Measurements from ENCODE around the gene TEX19.
"Not testable (repeated sequence)": the region's sequence is repeated elsewhere in the genome, so short reads cannot be mapped to it uniquely, and the experiment has no call there.

TEX19 gene

DNA sequence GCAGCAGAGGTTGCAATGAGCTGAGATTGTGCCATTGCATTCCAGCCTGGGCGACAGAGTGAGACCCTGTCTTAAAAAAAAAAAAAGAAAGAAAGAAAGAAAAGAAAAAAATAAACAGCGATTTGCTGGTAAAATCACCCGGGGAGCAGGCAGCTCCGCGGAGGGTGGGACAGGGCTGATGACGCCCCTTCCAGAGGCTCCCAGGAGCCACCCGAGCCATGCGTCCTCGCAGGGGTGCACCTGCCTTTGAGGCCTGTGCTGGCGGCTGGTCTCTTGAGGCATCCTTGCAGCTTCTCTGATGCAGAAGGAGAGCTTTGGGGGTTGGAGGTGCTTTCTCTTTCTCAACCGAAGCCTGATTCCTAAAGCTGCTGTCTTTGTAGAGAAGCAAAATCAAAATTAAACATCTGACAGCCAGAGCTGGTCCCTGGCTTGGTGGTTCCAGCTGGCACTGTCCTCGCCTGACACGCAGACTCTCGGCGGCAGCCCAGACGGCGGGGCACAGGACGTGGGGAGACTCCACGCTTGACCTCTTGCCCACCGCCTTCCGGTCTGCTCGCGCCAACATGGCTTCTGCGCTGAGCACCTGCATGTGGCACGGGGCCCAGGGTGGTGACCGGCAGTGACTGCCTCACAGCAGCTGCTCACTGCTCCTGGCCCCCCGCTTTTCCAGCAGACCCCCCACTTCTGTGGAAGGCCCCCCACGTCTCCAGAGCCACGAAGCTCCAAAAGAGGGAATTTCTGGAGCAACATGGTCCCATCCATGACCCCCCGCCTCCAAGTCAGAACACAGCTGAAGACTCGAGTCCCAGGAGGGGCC lies 19.1 kb downstream of the TEX19 start:
- DNase-seq: no peak

DNA sequence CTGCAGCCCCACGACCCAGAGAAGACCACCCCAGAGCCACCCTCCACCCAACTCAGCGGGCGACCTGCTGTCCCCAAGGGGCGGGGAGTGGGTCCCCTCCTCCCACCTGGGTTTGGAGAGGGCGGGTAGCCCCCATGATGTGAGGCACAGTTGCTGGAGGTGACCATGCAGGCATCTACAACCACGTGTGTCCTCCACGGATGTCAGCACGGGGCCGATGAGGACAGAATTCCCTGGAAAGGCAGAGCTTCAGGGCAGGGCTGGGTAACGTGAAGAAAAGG lies 19.6 kb downstream of the TEX19 start:
- DNase-seq: no peak

DNA sequence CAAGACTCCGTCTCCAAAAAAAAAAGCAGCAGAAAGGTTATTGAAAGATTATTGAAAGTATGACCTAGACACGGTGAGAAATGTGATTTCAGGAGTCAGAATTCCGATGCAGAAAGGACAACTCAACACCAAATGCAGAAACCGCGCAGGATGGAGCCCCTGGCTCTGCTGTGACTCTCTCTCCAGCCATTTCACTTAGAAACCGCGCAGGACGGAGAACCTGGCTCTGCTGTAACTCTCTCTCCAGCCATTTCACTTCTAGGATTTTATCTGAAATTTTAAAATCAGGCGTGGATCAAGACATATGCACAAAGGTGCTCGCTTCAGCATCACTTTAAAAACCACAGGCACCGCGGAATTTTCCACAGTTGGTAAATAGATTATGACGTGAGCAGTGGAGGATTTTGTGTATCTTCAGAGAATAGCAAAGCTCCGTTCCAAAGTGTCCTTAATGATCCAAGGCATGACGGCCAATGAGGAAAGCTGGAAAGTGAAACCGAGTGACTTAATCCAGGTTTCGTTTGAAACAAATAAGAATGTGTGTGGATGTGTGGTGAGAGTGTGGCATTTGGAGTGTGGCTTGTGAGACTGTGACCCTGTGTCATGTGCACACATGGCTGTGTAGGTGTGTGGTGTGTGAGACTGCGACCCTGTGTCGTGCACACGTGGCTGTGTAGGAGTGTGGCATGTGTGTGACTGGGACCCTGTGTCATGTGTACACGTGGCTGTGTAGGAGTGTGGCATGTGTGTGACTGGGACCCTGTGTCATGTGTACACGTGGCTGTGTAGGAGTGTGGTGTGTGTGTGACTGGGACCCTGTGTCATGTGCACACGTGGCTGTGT lies 22.0 kb downstream of the TEX19 start:
- DNase-seq: no peak

DNA sequence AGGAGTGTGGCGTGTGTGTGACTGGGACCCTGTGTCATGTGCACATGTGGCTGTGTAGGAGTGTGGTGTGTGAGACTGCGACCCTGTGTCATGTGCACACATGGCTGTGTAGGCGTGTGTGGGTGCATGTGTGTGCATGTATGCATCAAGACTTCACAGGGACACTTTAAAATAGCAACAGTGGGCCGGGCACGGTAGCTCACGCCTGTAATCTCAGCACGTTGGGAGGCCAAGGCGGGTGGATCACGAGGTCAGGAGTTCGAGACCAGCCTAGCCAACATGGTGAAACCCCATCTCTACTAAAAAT lies 22.6 kb downstream of the TEX19 start:
- not testable (repeated sequence) for DNase-seq

DNA sequence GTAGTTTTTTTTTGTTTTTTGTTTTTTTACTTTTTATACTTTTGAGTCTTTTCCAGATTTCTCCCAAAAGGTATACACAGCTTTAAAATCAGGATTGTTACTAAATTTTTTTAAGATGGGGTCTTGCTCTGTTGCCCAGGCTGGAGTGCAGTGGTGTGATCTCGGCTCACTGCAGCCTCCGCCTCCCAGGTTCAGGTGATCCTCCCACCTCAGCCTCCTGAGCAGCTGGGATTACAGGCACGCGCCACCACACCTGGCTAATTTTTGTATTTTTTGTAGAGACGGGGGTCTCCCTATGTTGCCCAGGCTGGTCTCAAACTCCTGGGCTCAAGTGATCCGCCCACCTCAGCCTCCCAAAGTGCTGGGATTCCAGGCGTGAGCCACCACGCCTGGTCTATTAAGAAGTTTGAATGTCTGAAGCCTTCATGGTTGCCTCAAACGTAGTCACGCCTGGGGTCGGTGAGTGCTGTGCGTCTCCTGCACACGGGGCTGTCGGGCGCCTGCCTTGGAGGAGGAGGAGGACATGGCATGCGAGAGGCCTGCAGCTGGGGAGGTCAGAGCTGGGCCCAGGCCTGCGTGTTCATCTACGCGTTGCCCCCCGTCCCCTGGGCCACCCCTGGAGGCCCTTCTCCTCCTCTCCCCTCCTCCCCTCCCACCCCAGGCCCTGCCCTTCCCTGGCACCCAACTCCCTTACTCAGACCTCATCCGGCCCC lies 23.3 kb downstream of the TEX19 start:
- not testable (repeated sequence) for DNase-seq

DNA sequence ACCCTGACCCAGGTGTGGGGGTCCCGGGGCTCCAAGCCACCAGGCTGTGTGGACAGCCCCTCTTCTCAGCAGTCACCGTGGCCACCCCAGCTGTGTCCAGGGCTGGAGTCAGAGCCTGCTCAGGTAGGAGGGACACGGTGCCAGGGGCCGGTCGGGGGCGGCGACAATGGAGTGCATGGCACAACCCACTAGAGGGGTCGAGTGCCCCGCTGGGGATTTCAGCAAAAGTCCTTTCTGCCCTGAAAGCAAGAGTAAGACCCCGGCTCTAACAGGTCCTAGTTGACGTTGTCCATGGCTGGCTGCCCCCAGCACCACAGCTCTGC lies 23.8 kb downstream of the TEX19 start:
- no peak for DNase-seq

DNA sequence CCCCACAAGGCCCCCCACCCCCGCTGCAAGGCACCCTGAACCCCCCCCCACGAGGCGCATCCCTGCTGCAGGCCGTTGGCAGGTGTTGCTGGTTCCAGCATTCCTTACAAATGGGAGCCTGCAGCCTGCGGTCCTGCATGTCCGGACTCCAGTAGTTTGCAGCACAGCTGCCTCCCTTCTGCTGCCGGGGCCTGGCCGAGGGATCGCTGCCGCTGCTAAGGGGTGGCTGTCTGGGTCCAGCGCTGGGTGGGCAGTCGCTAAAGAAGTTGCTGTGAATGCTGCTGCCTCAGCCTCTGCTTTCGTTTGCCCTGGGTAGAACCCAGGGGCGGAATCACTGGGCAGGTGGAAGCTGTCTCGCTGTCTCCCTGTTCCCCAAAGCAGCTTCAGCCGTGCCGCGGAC lies 24.4 kb downstream of the TEX19 start:
- no peak for DNase-seq

DNA sequence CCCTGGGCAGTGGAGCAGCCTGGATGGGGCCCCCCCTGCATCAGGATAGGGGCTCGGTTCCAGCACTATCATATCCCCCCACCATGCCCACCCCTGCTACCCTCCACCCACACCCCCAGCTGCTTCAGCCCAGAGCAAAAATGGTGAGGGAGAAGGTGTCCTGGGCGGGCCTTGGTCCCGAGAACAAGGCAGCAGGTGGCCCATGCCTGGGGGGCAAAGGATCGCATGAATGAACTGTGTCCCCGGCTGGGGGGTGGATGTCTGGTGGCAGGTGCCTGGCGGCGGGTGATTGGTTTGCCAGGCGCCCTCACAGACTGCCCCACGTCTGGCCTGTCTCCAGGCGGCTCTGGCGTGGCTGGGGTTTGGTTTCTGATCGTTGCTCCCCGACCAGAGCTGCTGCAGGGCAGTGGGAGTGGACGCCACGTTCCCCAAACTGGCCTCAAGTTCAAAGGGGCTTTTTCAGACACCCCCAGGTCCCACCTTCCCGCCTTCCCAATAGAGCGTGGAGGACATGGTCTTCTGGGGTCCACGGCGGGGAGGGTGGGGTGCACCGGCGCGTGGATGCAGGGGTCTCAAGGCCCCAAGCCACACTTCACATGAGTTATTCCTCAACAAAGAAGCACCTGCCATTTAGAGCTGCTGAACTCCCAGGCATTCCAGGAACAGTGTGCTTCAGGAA lies 25.1 kb downstream of the TEX19 start:
- no peak for DNase-seq

DNA sequence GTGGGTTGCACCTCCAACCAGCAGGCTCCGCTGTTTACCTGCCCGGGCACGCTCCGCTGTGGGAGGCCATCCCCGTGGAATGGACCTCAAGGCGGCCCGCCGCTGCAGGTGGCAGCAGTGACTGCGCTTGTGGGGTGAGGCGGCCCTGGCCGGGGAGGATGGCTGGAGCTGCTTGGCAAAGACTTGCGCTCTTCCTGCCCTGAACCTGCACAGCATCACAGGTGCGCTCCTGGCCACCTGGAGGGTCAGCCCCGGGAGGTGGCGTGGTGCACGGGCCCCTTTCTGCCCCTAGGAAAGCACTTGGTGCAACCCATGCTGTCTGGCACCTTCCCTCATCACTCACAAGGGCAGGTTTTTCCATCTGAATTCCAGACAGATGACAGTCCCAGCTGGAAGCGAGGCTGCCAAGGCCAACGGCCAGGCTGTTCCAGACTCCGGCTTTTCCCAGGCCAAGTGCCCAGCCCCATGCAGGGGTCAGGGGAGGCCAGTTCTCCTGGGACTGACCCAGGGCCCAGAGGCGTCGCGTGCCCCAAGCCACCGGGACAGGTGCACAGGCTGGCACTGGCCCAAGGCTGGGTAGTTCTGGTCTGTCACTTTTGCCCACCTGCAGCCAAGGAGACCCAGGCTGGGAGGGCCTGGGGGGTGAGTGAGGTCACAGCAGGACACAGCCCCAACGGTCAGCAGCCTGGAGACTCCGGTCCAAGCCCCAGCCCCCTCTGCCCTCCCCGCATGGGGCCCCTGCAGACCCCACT lies 25.9 kb downstream of the TEX19 start:
- DNase-seq: no peak

DNA sequence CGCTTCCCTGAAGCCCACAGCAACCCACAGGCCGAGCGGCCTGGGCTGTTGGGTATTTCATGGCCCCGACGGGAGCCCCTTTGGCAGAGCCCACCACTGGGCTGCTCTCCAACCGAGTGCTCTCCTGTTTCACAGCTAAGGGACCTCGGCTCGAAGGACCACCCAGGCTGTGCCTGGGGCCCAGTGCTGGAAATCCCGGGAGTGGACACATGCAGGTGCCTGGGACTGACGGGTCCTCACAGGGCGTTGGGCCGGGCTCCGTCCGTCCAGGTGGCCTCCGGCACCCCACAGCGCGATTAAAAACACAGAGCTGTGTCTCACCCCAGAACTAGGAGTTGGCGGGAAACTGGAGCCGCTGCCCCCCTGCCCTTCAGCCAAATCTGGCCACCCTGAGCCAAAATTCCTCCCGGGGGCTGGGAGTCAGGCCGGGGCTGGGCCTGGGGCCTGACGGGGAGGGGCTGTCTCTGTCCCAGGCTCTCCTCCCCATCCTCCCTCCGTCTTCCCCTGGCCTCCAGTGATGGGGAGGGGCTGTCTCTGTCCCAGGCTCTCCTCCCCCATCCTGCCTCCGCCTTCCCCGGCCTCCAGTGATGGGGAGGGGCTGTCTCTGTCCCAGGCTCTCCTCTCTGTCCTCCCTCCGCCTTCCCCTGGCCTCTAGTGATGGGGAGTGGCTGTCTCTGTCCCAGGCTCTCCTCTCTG lies 26.7 kb downstream of the TEX19 start:
- no peak for DNase-seq

DNA sequence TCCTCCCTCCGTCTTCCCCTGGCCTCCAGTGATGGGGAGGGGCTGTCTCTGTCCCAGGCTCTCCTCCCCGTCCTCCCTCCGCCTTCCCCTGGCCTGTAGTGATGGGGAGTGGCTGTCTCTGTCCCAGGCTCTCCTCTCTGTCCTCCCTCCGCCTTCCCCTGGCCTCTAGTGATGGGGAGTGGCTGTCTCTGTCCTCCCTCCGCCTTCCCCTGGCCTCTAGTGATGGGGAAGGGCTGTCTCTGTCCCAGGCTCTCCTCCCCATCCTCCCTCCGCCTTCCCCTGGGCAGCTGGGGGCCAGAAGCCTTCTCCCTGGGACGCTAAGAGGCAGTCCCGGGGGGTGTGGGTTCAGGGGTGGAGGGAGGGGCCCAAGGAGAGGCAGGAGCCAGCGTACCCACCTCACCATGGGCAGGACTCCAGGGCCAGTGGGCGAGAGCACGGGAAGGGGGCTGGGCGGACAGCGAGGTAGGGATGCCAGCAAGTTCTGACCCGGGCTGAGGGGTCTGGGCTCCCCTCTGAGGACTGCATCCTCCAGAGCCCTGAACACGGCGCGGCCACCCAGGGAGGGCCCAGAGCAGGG lies 27.3 kb downstream of the TEX19 start:
- no peak for DNase-seq

DNA sequence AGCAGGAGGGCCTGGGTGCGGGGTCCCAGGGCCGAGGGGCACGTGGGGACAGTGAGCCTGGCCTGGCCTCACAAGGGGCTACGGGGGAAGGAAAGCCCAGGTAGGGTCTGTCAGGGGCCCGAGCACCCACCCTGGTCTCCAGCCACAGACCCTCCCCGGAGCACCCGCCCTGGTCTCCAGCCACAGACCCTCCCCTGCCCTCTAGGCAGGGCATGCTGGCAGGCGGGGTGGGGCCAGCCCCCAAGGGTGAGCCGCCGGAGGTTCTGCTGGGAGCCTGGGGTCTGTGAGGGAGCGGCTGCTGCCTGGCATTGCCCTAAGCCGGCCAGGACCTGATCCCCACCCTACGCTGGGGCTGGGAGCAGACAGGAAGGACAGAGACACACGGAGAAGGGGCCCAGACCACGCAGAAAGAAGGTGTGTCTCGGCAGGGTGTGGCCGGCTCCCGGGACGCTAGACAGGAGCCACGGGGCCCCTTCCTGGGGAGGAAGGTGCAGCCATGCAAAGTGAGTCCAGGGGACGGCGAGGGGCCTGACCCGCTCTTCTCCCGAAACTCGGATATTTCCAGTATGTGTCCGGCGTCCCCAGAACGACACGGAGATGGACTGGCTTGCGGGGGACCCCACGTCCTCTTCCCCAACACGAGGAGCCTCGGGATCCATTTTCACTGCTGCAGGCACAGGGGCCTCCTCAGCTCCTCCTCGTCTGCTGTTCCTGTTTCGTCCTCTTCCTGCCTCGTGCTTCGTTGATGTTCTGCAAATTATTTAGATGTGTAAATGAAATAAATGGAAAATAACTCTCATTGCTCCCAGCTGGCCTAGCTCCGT lies 28.0 kb downstream of the TEX19 start:
- DNase-seq: no peak

DNA sequence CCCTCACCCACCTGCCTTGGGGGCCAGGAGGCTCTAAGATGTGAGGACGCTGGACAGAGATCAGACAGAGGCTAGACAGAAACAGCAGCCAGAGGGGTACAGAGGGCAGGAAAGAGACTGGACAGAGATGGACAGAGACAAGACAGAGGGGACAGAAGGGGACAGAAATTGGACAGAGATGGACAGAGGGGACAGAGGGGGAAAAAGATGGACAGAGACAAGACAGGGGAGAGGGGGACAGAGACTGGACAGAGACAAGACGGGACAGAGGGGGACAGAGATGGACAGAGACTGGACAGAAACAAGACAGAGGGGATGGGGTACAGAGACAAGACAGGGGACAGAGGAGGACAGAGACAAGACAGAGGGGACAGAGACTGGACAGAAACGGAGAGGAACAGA lies 28.7 kb downstream of the TEX19 start:
- DNase-seq: no peak

DNA sequence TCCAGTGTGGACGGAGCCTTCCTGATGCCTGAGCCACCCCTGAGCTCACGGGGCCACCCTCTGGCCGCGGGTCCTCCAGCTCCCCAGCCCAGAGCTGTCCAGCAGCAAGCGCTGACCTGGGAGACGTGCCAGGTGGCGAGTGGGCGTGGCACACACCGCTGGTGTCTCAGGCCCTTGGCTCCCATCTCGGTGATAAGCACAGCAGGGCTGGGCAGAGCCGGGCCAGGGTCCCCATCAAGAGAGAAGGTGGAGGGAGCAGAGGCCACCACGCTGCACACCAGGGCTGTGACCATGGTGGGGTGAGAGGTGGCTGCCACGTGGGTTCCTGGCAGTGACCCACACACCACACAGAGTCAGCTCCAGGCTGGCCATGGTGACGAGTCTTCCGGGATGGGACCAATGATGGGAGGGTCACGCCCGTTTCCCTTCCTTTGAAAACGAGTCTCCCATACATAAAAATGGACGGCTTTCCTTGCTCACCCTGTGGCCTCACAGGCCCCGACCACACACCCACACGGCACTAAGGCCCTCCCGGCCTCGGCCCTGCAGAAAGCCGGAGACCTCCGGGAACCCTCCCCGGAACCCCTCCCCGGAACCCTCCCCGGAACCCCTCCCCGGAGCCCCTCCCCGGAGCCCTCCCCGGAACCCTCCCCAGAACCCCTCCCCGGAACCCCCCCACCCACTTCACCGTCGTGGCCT lies 29.3 kb downstream of the TEX19 start:
- no peak for DNase-seq

DNA sequence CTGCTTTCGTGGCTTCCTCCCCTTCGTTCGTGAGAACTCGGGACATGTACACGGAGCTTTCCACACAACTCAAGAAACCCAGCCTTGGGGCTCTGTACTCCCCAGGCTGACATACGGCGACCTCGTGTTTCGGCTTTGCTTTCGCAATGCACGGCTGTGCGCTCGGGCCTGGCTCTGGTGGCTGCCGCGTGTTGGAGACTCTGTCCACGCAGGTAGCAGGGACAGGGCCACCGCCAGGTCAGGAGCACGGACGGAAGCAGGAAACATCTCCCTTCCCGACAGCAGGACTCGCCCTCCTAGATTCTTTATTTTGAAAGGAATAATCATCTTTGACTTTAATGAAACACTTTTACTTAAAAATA lies 29.9 kb downstream of the TEX19 start:
- no peak for DNase-seq

DNA sequence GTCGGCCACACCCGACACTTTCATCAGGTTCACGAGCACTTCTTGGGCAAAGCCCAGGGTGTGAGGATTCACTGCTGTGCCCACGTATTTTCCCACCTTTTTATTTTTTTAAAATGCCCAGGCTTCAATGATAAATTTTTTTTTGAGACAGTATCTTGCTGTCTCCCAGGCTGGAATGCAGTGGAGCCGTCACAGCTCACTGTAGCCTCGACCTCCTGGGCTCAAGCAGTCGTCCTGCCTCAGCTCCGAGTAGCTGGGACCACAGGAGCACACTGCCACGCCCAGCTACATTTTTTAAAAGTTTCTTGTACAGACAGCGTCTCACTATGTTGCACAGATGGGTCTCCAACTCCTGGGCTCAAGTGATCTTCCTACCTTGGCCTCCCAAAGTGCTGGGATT lies 30.3 kb downstream of the TEX19 start:
- DNase-seq: no peak

DNA sequence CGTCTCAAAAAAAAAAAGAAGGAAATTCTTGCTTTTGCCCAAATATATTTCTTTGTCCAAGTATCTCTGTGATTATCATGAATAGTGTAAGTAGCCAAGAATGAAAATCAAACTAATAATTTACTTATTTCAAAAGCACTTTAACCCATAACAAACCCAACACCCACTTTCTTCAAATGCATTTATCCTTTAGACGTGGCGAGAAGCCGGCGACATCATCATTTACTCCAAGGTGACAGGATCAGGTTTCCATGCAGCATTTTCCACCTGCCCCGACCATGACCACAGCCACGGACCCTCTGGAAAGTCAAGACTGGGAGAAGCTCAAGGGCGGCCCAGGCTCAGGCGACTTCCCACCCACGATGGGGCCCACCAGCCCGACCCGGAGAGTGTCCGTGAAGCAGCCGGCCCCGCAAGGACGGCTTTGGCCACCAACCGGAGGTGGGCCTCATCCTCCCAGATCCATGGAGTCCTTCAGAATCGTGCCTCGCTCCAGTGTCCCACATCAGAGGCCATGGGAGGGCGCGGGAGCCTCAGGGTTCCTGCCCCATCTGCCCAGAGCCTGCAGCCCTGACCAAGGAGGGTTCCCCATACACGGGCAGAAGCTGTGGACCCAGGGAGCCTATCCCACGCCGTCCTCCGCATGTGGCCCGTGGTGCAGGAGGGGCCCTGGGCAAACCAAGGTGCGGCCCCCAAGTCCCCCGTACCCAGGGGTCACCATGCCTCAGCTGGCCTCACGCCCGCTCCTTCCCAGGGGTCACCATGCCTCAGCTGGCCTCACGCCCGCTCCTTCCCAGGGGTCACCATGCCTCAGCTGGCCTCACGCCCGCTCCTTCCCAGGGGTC lies 31.2 kb downstream of the TEX19 start:
- DNase-seq: no peak

DNA sequence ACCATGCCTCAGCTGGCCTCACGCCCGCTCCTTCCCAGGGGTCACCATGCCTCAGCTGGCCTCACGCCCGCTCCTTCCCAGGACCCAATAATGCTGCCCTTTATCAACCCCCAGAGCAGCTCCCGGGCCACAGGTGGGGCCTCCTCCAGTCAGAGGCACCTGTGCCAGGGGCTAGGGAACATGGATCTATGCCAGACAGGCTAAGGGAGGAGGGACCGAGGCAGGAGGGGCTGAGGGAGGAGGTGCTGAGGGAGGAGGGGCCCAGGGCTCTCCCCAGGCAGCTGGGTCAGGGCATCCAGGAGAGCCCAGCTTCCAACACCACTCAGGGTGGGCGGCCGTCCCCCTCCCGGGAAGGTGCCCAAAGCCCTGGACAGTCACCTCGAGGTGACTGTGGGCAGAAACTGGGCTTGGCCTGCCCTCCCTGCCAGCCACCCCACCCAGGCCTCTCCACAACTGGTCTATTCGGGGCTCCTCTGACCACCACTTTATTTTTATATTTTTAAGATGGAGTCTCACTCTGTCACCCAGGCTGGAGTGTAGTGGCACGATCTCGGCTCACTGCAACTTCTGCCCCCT lies 31.9 kb downstream of the TEX19 start:
- no peak for DNase-seq

DNA sequence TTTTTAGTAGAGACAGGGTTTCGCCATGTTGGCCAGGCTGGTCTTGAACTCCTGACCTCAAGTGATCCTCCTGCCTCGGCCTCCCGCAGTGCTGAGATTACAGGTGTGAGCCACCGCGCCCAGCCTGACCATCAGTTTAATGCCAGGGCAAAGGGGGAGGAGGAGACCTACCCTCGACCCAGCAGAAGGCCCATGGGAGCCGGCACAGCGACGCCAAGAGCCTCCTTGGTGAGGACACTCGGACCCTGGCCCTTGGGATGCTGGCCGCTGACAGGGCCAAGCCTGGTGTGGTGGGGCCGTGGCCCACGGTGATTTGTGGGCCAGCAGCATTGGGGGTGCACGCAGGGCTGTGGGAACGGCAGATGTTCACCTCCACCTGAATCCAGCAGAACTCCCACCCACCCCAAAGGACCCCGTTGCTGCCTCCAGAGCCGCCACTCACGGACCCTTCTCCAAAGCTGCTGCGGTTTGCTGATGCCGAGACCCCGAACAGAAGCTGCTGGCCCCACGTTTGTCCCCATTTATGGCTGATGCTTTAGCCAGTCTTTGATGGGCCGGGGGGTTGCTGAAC lies 32.5 kb downstream of the TEX19 start:
- no peak for DNase-seq
